Measurements from ENCODE around the gene SPI1. TPM values are rescaled to one million over a fixed set of nuclear protein-coding genes. Genes with fewer than 3 reads are reported as not detected.
"Not testable (repeated sequence)": the region's sequence is repeated elsewhere in the genome, so short reads cannot be mapped to it uniquely, and the experiment has no call there.

The SPI1 gene
- total RNA-seq, 3 donors from 2014 or later (not counting 1 experiment from before 2014, with no cell fraction given): 15.0 to 65.4 (median 55.4) TPM

DNA sequence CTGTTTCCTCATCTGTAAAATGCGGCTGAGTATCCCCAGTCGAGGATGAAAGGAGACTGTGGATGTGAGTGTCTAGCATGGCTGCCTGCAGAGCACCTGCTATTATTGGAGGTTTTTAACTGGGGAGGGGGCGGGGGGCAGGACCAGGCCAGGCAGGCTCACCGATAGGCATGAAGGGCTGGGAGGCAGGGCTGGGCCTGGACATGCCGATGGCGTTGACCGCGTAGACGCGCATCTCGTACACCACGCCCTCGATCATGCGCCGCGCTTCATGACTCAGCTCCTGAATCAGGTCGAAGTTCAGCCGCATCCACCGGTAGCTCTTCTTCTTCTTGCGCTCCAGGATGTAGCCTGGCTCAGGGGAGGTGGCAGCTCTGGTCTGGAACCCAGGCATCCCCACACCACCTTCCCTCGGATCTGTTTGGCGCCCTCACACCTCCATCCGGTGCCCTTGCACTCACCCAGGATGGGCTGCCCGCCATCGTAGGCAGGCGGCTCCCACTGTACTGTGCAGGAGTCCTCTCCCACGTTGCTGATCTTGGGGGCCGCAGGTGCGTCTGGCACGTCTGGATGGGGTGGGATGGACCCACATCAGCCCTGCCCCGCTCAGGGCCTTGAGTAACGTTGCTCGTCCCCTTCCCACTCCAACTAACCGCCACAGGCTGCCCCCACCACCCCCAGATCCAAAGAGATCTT, 41.0 kb downstream of the SPI1 start:
- H3K27ac Mint-ChIP-seq: no peak overlapping the region
- H3K27ac ChIP-seq (ENCODE audit: low read length): no peak overlapping the region
- H3K9me3 Mint-ChIP-seq: no peaks in the 10 kb centered on the region
- H3K27me3 ChIP-seq (ENCODE audit: control insufficient read depth, insufficient read depth, low read length): no peaks in the 10 kb centered on the region
- H3K4me1 Mint-ChIP-seq: no peaks in the 10 kb centered on the region
- no peak for ATAC-seq
- no peak overlapping the region for H3K4me3 ChIP-seq (ENCODE audit: low read length)
- 93% methylated on average over 33 of the region's 34 CpGs for WGBS (ENCODE audit: insufficient coverage)
- no peak for DNase-seq
- H3K27me3 Mint-ChIP-seq (ENCODE audit: low read depth in 2 of 2): no peaks in the 10 kb centered on the region
- no peak overlapping the region for H3K4me3 Mint-ChIP-seq
- no peak for TF ChIP-seq CTCF (IDR thresholded peaks at IDR 0.05)
- H3K36me3 Mint-ChIP-seq: no peaks in the 10 kb centered on the region
- no peaks in the 10 kb centered on the region for H3K4me1 ChIP-seq (ENCODE audit: control insufficient read depth, insufficient read depth, low read length)
- intact Hi-C loops (cut with micrococcal nuclease): no loop called here
- no peaks in the 10 kb centered on the region for H3K9me3 ChIP-seq (ENCODE audit: control insufficient read depth, insufficient read depth, low read length)
- no peaks in the 10 kb centered on the region for H3K36me3 ChIP-seq (ENCODE audit: control insufficient read depth, insufficient read depth, low read length)

DNA sequence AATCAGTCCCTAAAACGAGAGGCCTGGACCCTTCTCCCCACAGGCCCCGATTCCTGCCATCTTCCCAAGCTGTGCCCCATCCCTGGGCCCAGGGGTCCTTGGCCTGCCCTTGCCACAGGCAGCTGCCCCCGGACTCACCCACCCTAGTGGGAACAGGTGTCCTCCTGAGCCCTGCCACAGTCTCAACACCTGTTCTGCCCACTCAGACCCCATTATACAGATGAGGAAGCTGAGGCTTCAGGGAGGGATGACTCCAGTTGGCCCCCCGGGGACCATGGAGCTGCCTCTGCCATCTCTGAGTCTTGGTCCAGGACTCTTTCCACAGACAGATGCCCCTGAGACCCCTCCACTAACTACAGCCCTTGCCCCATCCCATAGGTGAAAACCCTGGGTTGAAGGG, 41.8 kb downstream of the SPI1 start:
- H3K4me1 Mint-ChIP-seq: no peaks in the 10 kb centered on the region
- Histone ChIP-seq H3K27me3 (ENCODE audit: control insufficient read depth, insufficient read depth, low read length) (no peaks in the 10 kb centered on the region), H3K27ac (ENCODE audit: low read length) (no peak overlapping the region), H3K4me3 (ENCODE audit: low read length) (no peak overlapping the region), H3K9me3 (ENCODE audit: control insufficient read depth, insufficient read depth, low read length) (no peaks in the 10 kb centered on the region), H3K36me3 (ENCODE audit: control insufficient read depth, insufficient read depth, low read length) (no peaks in the 10 kb centered on the region), H3K4me1 (ENCODE audit: control insufficient read depth, insufficient read depth, low read length) (no peaks in the 10 kb centered on the region)
- no peaks in the 10 kb centered on the region for H3K9me3 Mint-ChIP-seq
- intact Hi-C loops (cut with micrococcal nuclease): no loop called here
- DNase-seq (no peak), ATAC-seq (no peak)
- H3K27ac Mint-ChIP-seq: no peak overlapping the region
- no peak for TF ChIP-seq CTCF (IDR thresholded peaks at IDR 0.05)
- WGBS (ENCODE audit: insufficient coverage): 72% methylated on average over 4 of the region's 4 CpGs
- H3K36me3 Mint-ChIP-seq: no peaks in the 10 kb centered on the region
- no peaks in the 10 kb centered on the region for H3K27me3 Mint-ChIP-seq (ENCODE audit: low read depth in 2 of 2)
- no peak overlapping the region for H3K4me3 Mint-ChIP-seq

GRCh38 chr11:47335733-47336132, 42.6 kb downstream of the SPI1 start:
- Mint-ChIP-seq H3K9me3 (no peaks in the 10 kb centered on the region), H3K36me3 (no peaks in the 10 kb centered on the region), H3K27me3 (ENCODE audit: low read depth in 2 of 2) (no peaks in the 10 kb centered on the region), H3K4me1 (no peaks in the 10 kb centered on the region), H3K4me3 (no peak overlapping the region), H3K27ac (no peak overlapping the region)
- no peaks in the 10 kb centered on the region for H3K27me3 ChIP-seq (ENCODE audit: control insufficient read depth, insufficient read depth, low read length)
- ATAC-seq: no peak
- intact Hi-C loops (cut with micrococcal nuclease): no loop called here
- no peak overlapping the region for H3K4me3 ChIP-seq (ENCODE audit: low read length)
- no peaks in the 10 kb centered on the region for H3K4me1 ChIP-seq (ENCODE audit: control insufficient read depth, insufficient read depth, low read length)
- no peaks in the 10 kb centered on the region for H3K9me3 ChIP-seq (ENCODE audit: control insufficient read depth, insufficient read depth, low read length)
- H3K36me3 ChIP-seq (ENCODE audit: control insufficient read depth, insufficient read depth, low read length): no peaks in the 10 kb centered on the region
- DNase-seq: no peak
- no peak overlapping the region for H3K27ac ChIP-seq (ENCODE audit: low read length)
- WGBS (ENCODE audit: insufficient coverage): 81% methylated on average over 9 of the region's 9 CpGs
- TF ChIP-seq CTCF (IDR thresholded peaks at IDR 0.05): no peak

- H3K36me3 ChIP-seq (ENCODE audit: control insufficient read depth, insufficient read depth, low read length); intact Hi-C loops (cut with micrococcal nuclease); H3K27ac ChIP-seq (ENCODE audit: low read length); DNase-seq; H3K27me3 Mint-ChIP-seq (ENCODE audit: low read depth in 2 of 2); H3K9me3 Mint-ChIP-seq; H3K4me3 Mint-ChIP-seq; H3K4me1 Mint-ChIP-seq; H3K4me3 ChIP-seq (ENCODE audit: low read length); H3K4me1 ChIP-seq (ENCODE audit: control insufficient read depth, insufficient read depth, low read length); H3K27me3 ChIP-seq (ENCODE audit: control insufficient read depth, insufficient read depth, low read length); H3K27ac Mint-ChIP-seq; H3K9me3 ChIP-seq (ENCODE audit: control insufficient read depth, insufficient read depth, low read length); H3K36me3 Mint-ChIP-seq; ATAC-seq: not testable (repeated sequence)
- 94% methylated on average over 16 of the region's 16 CpGs for WGBS (ENCODE audit: insufficient coverage)
Measured at GRCh38 chr11:47334699-47335411, 43.5 kb downstream of the SPI1 start.

Data from natural killer cell (primary cell).